Germinal center (tissue), 1 donor: ENCODE data around the gene SRGAP1.

Source experiments
- DNase-seq: peaks from one replicate; pipeline ENCODE4 v3.0.0; 2012; ENCODE audit warnings: mixed read lengths, low spot score

Gene SRGAP1

GRCh38 chr12:63937378-63938316, 93.1 kb downstream of the SRGAP1 start:
- no peak for DNase-seq

DNA sequence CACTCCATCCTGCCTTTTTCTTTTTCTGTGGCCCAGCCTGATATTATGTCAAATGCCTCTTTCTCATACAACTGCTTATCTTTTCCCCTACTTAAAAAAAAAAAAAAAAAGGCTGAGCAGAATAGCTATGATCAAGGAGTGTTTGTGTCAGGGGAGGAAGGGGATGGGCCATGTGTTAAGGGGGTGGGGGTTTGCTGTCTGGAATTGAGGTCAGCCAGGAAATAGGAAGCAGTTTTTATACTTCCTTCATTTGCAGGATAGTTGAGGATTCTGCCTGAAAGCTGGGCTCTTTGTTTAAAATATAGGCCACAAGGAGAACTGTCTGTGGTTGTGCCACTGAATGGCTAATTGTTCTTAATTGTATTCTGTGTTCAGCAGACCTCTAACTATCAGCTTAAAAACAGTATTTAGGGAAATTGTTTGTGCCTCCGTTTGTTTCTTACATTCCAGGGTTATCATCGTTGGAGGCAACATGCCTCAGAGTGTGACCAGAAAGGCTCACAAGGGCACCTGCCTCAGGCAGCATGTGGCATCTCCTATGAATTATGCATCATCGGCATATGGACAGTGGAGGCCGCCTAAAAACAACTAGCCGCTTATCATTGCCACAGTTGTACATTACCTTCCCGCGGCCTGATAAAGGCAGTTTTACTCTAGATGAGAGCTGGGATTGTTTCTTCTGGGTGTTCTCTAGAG, 96.0 kb downstream of the SRGAP1 start:
- no peak for DNase-seq

DNA sequence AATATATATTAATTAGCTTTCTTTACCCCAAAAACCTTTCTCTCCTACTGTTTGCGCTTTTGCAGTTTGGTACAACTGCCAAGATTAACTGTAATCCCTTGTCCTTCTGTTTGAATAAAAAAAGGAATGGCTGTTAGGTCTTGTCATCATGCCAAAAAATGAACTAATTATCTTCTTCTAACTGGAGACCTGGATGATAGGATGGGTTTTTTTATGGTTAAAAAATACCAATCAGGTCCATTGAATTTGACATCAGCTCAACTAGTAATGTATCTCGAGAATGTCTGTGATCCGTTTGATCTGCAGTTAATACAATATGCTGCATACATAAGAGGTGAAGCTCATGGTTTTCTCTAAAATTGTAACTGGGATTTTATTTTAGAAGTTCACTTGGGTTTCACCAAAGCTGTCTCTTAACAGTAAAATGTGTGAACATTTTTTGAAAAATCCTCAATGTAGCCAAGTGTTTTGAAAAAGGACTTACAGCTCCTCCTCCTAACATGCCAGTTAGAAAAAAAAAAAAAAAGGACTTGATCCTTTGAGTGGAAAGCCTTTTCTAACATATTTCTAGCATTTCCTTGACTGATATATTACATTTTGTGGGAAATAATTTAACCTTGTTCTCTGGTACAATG, 96.8 kb downstream of the SRGAP1 start:
- no peak for DNase-seq

GRCh38 chr12:63941879-63942278, 97.4 kb downstream of the SRGAP1 start:
- no peak for DNase-seq

- DNase-seq = no peak
Observed at GRCh38 chr12:63942464-63943241, 98.2 kb downstream of the SRGAP1 start.

DNA sequence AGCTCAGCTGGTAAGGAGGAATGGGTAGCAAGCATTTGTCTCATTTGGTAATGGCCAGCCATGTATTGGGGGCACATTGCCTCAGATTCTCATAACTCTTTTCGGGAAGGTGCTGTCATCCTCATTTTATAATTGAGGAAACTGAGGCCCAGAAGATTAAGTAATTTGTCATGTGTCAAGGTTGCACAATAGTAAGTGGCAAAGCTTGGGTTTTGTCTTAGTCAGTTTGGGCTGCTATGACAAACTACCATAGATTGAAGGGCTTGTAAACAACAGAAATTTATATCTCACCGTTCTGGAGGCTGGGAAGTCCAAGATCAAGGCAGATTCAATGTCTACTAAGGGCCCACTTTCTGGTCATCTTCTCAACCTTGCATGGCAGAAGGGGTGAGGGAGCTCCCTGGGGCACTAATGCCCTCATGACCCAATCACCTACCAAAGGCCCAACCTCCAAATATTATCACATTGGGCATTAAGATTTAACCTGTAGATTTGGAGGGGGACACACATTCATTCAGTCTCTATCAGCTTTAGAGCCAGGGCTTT, 99.6 kb downstream of the SRGAP1 start:
- no peak for DNase-seq

DNA sequence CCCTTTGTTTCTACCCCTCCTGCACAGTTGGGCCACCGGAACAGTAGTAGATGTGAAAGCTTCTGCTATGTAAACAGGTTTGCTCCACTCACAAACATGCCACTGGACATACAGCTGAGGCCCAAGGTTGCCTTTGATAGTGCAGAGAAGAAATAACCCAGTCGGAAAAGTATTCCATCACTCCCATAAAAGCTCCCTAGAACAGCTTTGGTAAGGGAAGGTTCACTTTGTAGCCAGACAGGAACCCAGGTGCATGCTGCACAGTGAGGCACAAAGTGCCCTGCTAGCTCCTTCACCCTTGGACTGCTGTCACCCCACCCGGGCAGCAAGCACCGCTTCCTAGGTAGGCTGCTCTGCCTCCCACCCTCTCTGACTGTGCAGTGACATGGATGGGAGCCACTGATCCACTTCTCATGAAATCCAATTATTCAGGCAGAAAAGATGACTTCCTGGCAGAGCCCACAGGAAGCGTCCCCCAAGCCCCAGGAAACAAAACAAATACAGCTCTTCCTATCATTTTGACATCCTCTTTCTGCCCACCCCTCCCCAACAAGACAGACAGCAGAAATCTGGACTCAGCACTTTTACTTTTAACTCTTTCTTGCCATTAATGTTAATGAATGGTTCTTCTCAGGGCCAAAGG, 100.2 kb downstream of the SRGAP1 start:
- DNase-seq = no peak

- no peak for DNase-seq
Observed at GRCh38 chr12:63945777-63946176, 101.3 kb downstream of the SRGAP1 start.

DNA sequence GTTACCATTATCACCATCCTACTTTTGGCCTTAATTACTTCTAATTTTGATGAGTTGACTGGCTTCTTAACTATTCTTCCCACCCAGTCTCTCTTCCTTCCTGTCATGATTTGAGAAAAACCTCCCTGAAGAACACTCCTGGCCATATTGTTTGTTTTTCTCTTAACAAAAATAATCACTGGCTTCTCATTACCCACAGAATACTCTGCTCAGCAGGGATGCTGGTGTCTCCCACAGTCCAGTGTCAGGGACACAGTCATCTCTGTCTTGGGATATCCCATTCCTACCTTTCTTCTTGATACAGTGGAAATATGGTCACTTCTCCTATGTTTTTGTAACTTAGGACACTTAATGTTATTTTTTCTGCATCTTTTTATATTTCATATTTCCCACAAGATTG, 103.7 kb downstream of the SRGAP1 start:
- no peak for DNase-seq

GRCh38 chr12:63949902-63950301, 105.4 kb downstream of the SRGAP1 start:
- no peak for DNase-seq

- DNase-seq = no peak
Observed at GRCh38 chr12:63952995-63953394, 108.5 kb downstream of the SRGAP1 start.

- DNase-seq = no peak
Observed at GRCh38 chr12:63955831-63956666, 111.5 kb downstream of the SRGAP1 start.

GRCh38 chr12:63957496-63957895, 113.0 kb downstream of the SRGAP1 start:
- DNase-seq = no peak

GRCh38 chr12:63958876-63959580, 114.5 kb downstream of the SRGAP1 start:
- no peak for DNase-seq

DNA sequence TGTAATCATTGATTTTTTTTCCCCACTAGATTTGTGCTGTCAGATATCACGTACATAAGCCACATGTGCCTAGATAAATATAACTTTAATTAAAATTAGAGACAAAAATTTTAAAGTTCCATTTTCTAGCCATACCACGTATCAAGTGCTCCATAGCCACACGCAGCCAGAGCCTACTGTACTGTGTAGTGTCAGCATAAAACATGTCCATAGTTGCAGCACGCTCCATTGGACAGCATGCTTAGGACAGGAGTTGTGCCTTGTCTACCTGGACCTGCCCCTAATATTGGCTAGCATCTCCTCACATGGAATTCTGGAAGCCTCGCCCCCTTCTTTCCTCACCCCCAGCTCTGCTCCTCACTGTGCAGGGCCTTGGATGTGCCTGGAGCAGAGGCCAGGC, 116.5 kb downstream of the SRGAP1 start:
- no peak for DNase-seq

DNA sequence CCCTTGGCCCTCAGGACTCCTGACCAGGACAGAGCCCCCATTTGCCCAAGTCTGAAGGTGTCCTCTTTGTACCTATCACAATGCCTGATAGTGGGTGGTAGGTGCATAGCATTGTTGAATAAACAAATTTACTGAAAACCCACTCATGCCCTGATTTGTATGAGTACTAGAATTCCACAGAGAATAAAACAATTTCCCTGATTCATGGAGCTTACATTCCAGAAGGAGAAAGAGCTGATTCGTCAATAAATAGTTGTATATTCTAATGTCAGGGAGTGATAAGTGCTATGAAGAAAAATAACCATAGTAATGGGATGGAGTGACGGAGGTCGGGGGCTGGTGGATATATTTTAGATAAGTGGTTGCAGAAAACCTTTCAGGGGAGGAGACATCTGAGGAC, 117.0 kb downstream of the SRGAP1 start:
- DNase-seq = no peak

GRCh38 chr12:63963868-63964267, 119.4 kb downstream of the SRGAP1 start:
- DNase-seq = no peak

DNA sequence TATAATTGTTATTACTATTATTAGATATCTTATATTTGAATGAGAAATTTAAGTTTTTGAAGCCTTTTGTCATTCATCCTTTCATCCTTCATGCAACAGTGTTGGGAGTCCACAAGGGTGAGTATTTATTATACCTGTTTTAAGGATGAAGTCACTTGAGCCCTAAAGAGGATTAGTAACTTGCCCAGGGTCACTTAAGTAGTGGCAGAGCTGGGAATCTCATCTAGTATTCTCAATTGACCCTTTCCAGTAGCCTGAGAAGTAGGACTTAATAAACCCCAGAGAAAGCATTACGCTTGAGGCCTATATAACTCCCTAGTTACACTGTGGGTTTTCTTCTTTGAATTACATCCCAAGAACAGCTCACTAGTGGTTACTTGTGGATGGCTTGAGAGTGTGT, 119.8 kb downstream of the SRGAP1 start:
- DNase-seq = no peak

DNA sequence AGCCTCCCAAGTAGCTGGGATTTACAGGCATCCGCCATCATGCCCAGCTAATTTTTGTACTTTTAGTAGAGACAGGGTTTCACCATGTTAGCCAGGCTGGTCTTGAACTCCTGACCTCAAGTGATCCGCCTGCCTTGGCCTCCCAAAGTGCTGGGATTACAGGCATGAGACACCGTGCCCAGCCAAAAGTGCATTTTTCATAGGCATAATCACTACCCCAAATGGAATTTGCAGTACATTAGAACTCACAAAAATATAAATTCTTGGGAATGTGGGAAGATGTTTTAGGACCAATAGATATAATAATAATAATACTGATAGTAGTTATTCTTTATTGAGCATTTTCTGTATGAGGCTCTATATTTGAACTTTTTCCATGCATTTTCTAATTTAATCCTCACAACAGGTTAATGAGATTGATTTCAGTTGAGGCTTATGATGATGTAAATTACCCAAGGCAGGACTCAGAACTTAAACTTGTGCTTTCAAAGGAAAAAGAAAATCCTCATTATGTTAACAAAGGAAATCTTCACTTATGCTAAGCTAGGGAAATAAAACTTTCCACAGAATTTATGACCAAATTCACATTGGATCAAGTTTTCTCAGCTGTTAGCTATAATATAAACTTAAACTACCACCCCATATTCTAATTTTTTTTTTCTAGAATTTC, 121.6 kb downstream of the SRGAP1 start:
- no peak for DNase-seq
